Thoracic aorta (tissue), 2 donors: ENCODE measurements around the gene RBBP4. TPM values are rescaled to one million over a fixed set of nuclear protein-coding genes. Genes with fewer than 3 reads are reported as not detected.

Experiments
- ATAC-seq: fragments of 150-250 bp; one replicate; pipeline ENCODE4 v1.8.0; 2017; ENCODE audit warnings: low read depth; ENCODE audit not compliant: insufficient number of reproducible peaks, low FRiP score
- DNase-seq: peaks from one replicate; pipeline ENCODE4 v3.0.0-alpha.2; 2020; ENCODE audit warnings: low spot score
- H3K27ac ChIP-seq, 2 donors: fragments of 200-600 bp; sonication (generic); 1 replicate in 1 of 2; 2 replicates in 1 of 2; pipeline ENCODE4 v1.5.1; 2016; ENCODE audit warnings: mild to moderate bottlenecking in 2 of 2, moderate library complexity in 2 of 2
- H3K27me3 ChIP-seq: fragments of 200-600 bp; sonication (generic); replicated peaks from 2 replicates; pipeline ENCODE4 v1.6.0; 2016; ENCODE audit warnings: mild to moderate bottlenecking; ENCODE audit not compliant: insufficient read depth
- H3K36me3 ChIP-seq: fragments of 200-600 bp; sonication (generic); one replicate; pipeline ENCODE4 v1.5.1; 2016
- H3K4me1 ChIP-seq, 2 donors: fragments of 200-600 bp; sonication (generic); 1 replicate in 1 of 2; 2 replicates in 1 of 2; pipeline versions ENCODE4 v1.5.1 to v1.6.0; 2016; ENCODE audit warnings: low read depth in 2 of 2, mild to moderate bottlenecking in 1 of 2; ENCODE audit not compliant: control insufficient read depth in 1 of 2
- H3K4me3 ChIP-seq: fragments of 200-600 bp; sonication (generic); 2 replicates; pipeline ENCODE4 v1.5.1; 2016; ENCODE audit warnings: mild to moderate bottlenecking
- H3K9me3 ChIP-seq: fragments of 200-600 bp; sonication (generic); 2 replicates; pipeline ENCODE4 v1.5.1; 2016
- CTCF ChIP-seq: fragments of 200-600 bp; sonication (generic); IDR thresholded peaks from one replicate; pipeline ENCODE4 v1.5.1; 2019; ENCODE audit warnings: antibody characterized with exemption
- total RNA-seq, 2 donors: library from RNA; depleted of rRNA; stranded (reverse); fragments of >200 nt; gene quantifications; one replicate each; pipeline versions ENCODE4 v1.1.0 to v1.2.3, GENCODE V29; 2016

RBBP4 gene
- total RNA-seq, 2 donors from 2014 or later, result 66.9 to 80.8 TPM

GRCh38 chr1:32718036-32718435 is 67.0 kb downstream of the RBBP4 start:
- Histone ChIP-seq H3K27ac (no peak overlapping the region), H3K36me3 (no peaks in the 10 kb centered on the region), H3K27me3 (no peaks in the 10 kb centered on the region), H3K4me3 (no peak overlapping the region), H3K4me1 (no peaks in the 10 kb centered on the region), H3K9me3 (no peaks in the 10 kb centered on the region)
- no peak for DNase-seq
- ATAC-seq, result no peak
- no peak for TF ChIP-seq CTCF

- Histone ChIP-seq H3K36me3 (no peaks in the 10 kb centered on the region), H3K27me3 (no peaks in the 10 kb centered on the region), H3K9me3 (no peaks in the 10 kb centered on the region), H3K4me1 (no peaks in the 10 kb centered on the region), H3K4me3 (no peak overlapping the region), H3K27ac (no peak overlapping the region)
- no peak for DNase-seq
- no peak for ATAC-seq
- TF ChIP-seq CTCF, result no peak
Measured at GRCh38 chr1:32718527-32718926, 67.5 kb downstream of the RBBP4 start.

GRCh38 chr1:32719681-32720275 is 68.8 kb downstream of the RBBP4 start:
- no peak overlapping the region for H3K4me3 ChIP-seq

GRCh38 chr1:32724678-32725614 is 73.9 kb downstream of the RBBP4 start:
- H3K9me3 ChIP-seq, result no peaks in the 10 kb centered on the region
- H3K27me3 ChIP-seq, result no peaks in the 10 kb centered on the region
- H3K4me3 ChIP-seq, result no peak overlapping the region
- no peak for TF ChIP-seq CTCF
- DNase-seq, result peak; percentile 23
- ATAC-seq, result peak; percentile 64
- H3K27ac ChIP-seq, result no peak overlapping the region
- H3K36me3 ChIP-seq, result no peaks in the 10 kb centered on the region
- peaks cover 5 to 10% of the 10 kb centered on the region in 2 donors for H3K4me1 ChIP-seq

More at GRCh38 chr1:32719681-32720275, 68.8 kb downstream of the RBBP4 start:
- Histone ChIP-seq H3K27ac (no peak overlapping the region), H3K4me1 (peaks cover under 1% of the 10 kb centered on the region in 2 donors), H3K27me3 (no peaks in the 10 kb centered on the region), H3K9me3 (no peaks in the 10 kb centered on the region), H3K36me3 (no peaks in the 10 kb centered on the region)
- DNase-seq (no peak), ATAC-seq (no peak)
- TF ChIP-seq CTCF, result no peak

GRCh38 chr1:32725615-32725982 is 74.6 kb downstream of the RBBP4 start:
- no peak overlapping the region for H3K4me3 ChIP-seq
- no peaks in the 10 kb centered on the region for H3K9me3 ChIP-seq
- no peak for TF ChIP-seq CTCF
- H3K27ac ChIP-seq, result no peak overlapping the region
- H3K4me1 ChIP-seq, result peaks cover 5 to 10% of the 10 kb centered on the region in 2 donors
- DNase-seq (no peak), ATAC-seq (no peak)
- H3K27me3 ChIP-seq, result no peaks in the 10 kb centered on the region
- H3K36me3 ChIP-seq, result no peaks in the 10 kb centered on the region
